K562 treated with DMSO at 1 percent for 4 hours (cell line): ENCODE measurements around the gene CD3G. TPM values are rescaled to one million over a fixed set of nuclear protein-coding genes. Genes with fewer than 3 reads are reported as not detected.

ENCODE experiments used
- total RNA-seq: library from RNA; unstranded; fragments of 300-600 nt; gene quantifications from 2 replicates; pipeline ENCODE4 v1.2.3, GENCODE V29; 2022; ENCODE audit not compliant: insufficient read depth

Gene CD3G
- not detected in 2 replicates for total RNA-seq

GRCh38 chr11:118343981-118344515 lies at the start of gene CD3G:
Gene CD3G, plus strand, starts transcription at chr11:118344344. Its CDS starts 80 bp downstream, at chr11:118344424.

GRCh38 chr11:118304568-118305248 lies 39.4 kb upstream of the CD3G start, which contains the start of gene CD3E:
Gene CD3E, plus strand, starts transcription at chr11:118304730. Its CDS starts 223 bp downstream, at chr11:118304953.

GRCh38 chr11:118342503-118343161 lies 1.5 kb upstream of the CD3G start, which contains the start of gene CD3D:
Gene CD3D, minus strand, starts transcription at chr11:118342705. Its CDS starts 98 bp downstream, at chr11:118342607.

GRCh38 chr11:118359295-118359958 lies 15.3 kb downstream of the CD3G start, which contains the start of gene UBE4A:
Gene UBE4A, plus strand, starts transcription at chr11:118359600. Its CDS starts 5,481 bp downstream, at chr11:118365081.

GRCh38 chr11:118401151-118401879 lies 57.2 kb downstream of the CD3G start, which contains the start of gene ATP5MG:
Gene ATP5MG, plus strand, starts transcription at chr11:118401606. Its CDS starts 60 bp downstream, at chr11:118401666.

Other genes with a start within 250 kb of the CD3G start
- gene SCN4B, start 191.5 kb upstream of the CD3G start, total RNA-seq: not detected in 2 replicates
- gene SCN2B, start 167.7 kb upstream of the CD3G start, total RNA-seq: not detected in 2 replicates
- gene JAML, start 119.3 kb upstream of the CD3G start, total RNA-seq: 0.61 TPM in 1 of 2 replicates, not detected in the other
- gene MPZL3, start 92.0 kb upstream of the CD3G start, total RNA-seq: 0.88 and 1.9 TPM in 2 replicates
- gene MPZL2, start 80.0 kb upstream of the CD3G start, total RNA-seq: not detected in 2 replicates
- gene CD3E, start 39.6 kb upstream of the CD3G start, total RNA-seq: 0.57 TPM in 1 of 2 replicates, not detected in the other
- 12.8 and 34.9 TPM in 2 replicates for gene CD3D, start 1.6 kb upstream of the CD3G start, total RNA-seq
- 16.5 and 18.2 TPM in 2 replicates for gene UBE4A, start 15.3 kb downstream of the CD3G start, total RNA-seq
- 156 and 164 TPM in 2 replicates for gene ATP5MG, start 57.3 kb downstream of the CD3G start, total RNA-seq
- 17.7 and 23.8 TPM in 2 replicates for gene KMT2A, start 92.1 kb downstream of the CD3G start, total RNA-seq
- gene TTC36, start 183.1 kb downstream of the CD3G start, total RNA-seq: 2.8 and 2.9 TPM in 2 replicates
- gene TMEM25, start 186.8 kb downstream of the CD3G start, total RNA-seq: 7.8 and 21.9 TPM in 2 replicates
- gene IFT46, start 221.6 kb downstream of the CD3G start, total RNA-seq: 13.5 and 16.9 TPM in 2 replicates
- gene ARCN1, start 228.1 kb downstream of the CD3G start, total RNA-seq: 93.3 and 108 TPM in 2 replicates